Stimulated activated CD8-positive, alpha-beta memory T cell treated with anti-CD3 and anti-CD28 coated beads, Interleukin-7, amount 100 ng/mL, for 1 hour (primary cell): Measurements from ENCODE around the gene COL27A1.
A peak's percentile ranks its signal among the peaks of the same experiment; 100 is the strongest.

Experiments used
- DNase-seq, 2 donors: peaks; one replicate each; pipeline ENCODE4 v3.0.0-alpha.2; 2020; ENCODE audit warnings: low read depth in 2 of 2

The COL27A1 gene

DNA sequence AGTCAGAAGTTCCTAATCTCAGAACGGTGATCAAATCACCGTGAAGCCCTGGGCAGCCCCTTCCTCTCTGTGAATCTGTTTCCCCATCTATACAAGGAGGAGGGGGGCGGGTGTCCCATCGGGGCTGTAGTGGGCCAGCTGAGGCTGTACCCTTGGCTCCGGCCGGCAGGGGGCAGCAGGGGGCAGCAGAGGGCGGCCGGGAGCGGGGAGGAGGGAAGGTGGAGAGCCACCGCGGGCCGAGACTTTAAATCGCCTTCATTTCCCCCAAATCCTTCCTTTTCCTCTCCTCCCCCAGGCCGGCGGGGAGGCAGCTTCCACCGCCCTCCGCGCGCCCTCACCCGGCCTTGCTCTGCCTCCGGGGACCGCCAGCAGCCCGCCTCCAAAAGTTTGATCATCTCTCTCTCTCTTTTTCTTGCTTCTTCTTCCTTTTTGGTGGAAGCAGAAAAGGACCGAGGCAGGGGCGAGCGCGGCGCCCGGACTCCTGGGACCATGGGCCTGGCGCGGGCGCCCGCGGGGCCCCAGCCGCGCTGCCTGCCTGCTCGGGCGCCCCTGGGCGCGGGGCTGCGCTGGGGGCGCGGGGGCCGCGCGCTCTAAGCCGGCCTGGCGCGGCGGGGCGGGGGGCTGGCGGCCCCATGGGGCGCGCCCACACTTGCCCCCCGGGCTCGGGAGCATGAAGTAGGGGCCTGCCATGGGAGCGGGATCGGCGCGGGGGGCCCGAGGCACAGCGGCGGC lies at the start of gene COL27A1:
COL27A1 (plus strand) TSS at position 275 of the 732 bp plus-strand sequence; CDS start at position 689, 414 bp downstream.
- peak; percentile 24 to 68 for DNase-seq

DNA sequence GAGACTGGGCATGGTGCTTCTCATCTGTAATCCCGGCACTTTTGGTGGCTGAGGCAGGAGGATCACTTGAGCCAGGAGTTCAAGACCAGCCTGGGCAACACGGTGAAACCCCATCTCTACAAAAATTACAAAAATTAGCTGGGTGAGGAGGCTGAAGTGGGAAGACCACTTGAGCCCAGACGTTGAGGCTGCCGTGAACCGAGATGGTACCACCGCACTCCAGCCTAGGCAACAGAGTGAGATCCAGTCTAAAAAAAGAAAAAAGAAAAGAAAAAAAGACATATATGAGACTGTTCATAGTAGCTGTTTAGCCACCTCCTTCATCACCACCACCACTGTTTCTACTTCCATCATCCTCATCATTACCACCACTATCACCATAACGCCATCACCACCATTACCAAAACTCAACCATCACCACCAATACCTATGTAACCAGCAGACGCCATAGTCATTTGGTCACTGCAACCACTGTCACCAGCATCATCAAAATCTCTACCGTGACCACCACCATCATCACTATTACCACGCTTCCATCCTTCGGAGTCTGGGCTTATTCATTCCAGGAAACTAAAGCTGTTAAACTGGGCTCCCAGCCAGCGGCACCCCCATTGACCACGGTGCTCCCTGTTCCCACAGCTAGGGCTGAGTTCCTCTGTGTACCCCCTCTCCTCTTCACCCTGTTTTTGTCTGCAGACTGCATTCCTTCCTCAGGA lies 47.9 kb upstream of the COL27A1 start:
- DNase-seq = no peak

DNA sequence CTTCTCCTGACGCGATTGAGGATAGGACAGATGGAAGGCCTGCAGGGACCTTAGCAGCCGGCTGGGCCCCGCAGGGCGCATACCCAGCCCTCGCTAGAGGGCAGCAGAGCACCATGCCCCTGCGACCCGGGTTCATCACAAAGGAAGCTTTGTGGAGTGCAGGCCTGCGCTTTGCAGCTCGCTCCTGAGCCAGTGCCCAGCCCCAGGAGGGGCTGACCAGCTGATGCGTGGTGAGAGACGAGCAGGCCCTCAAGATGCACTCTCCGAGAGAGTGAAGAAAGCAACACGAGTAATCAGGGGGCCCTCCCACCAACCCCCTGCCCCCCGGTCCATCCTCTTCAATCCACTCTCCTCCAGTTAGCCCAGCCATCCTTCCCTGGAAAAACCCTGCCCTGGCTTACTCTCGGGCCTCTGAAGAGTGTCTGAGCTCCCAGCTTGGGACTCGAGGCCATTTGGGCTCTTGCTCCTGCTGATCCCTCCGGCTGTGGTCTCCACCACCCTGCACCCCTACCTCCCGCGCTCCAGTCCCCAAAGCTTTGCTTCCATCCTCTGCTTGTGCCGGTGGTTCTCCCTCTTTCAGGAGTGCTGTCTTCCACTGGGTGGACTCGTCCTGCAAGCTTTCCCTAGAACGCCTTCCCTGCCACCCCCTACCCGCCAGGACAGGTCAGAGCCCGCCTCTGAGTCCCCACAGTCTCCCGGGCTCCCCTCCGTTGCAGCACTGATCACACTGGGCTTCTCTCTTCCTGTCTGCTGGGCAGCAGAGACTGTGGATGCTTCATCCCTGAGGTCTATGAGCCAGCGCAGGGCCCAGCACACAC lies 47.1 kb upstream of the COL27A1 start:
- DNase-seq = peak; percentile 2 to 7

DNA sequence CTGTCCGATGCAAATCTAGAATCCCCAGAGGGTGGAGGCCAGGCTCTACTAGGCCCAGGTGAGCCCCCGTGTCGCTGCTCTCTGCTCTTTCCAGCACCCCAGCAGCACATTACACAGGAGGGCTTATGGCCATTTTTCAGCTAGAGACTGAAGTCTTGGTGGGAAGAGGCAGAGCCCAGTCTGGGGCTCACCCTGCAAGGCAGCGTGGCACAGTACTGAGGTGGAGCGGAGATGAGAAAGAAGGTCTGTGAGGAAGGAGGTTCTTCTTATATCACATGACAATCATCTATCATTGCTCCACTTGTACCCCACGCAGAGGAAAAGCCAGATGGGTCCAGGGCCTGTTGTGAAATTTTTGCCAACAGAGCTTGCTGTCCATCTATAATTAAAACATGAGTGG lies 46.2 kb upstream of the COL27A1 start:
- DNase-seq = no peak

DNA sequence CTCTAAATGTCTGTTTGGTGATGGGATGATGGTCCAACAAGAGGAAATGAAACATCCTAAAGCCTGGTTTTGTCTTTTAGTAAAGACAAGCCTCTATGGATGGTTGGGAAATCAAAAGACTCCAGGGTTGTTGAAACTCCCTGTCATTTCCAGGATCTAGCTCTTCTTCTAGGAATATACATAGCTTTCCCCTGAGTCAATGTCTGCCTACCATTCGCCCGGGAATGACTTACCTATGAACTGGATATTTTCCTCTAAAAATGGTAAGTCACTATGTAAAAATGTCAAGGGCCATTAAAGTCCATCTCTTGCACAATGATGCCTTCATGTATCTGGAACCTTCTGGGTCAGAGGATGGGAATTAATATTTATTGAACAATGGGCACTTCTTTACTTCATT lies 45.2 kb upstream of the COL27A1 start:
- no peak for DNase-seq

DNA sequence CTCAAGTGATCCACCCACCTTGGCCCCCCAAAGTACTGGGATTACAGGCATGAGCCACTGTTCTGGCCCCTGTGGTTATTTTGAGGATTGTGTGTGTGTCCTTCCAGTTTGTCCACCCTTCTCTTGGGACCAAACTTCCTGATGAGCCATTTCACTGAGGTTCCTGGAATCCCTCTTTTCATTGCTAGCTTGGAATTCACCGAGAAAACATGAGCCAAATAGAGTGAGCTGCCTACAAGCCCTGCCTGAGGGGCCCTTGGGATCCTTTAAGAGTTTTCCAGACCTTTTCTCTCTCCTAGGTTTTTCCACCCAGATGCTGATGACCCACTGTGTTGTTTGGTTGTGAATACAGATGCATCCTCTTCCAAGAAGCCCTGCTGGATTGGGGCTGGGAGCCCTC lies 43.0 kb upstream of the COL27A1 start:
- no peak for DNase-seq

DNA sequence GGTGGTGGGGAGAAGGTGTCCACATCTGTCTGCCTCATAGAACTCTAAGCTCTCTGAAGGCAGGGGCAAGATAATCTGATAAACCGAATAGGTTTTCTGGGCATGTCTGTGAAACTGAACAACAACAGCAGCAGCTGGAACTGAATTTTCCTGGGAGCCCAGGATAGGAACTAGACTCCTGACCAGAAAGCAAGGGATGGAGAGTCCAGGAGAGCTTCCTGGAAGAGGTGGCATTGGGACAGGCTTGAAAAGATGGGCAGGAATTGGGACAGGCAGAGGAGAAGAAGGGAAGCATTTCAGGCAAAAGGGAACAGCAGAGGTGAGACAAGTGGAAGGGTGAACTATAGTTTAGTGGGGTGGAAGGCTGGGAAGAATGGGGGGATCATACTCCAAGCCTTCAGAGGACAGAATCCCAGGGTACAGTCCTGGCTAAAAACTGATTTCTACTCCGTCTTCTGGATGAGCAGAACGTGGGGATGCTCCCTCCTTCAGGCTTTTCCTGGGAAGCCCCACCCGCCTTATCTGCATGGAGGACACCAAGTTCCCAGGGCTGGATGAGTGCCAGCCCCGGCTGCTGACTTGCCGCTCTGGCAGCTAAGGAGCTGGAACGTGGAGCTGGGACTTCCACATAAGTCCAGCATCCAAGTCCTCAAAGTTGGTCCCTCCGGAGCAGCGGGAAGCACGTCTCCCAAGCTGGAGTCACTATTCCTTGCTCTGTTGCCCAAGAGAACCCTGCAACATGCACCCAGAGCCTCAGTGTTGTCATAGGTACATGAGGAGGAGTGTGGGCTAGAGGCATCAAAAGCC lies 42.4 kb upstream of the COL27A1 start:
- DNase-seq = no peak

DNA sequence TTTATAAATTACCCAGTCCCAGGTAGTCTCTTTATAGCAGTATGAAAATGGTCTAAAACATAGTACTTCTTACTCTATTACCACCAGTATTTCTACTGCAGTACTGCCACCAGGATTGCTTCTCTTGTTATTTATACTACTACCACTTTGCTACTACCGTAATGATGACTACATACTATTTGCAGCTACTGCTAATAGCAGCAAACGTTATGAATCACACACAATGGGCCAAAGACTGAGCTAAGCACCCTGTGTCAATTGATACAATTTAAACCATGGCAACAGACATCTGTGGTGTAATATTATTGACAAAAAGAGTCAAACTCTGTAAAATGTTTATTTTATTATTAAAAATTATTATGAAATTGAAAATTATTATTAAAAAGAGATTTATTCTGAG lies 41.0 kb upstream of the COL27A1 start:
- DNase-seq = no peak

DNA sequence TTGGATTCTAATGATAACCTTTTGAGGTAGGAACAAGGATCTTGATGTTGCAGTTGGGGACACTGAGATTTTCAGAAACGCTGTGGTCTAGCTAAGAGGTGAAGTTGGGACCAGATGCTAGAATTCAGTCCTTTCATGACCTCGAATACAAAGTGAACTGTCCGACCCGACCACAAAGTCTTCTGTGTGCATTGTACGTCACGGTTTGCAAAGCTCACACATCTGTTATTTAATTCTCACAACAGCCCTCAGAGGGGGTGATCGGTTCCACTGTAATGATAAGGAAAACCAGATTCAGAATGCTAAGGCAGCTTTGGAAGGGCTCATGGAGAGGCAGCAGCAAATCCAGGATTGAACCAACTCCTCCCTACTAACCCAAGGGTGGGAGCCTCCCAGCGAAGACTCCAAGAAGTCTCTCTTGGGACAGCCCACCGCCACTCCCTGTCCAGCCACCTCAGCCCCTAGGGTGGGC lies 39.6 kb upstream of the COL27A1 start:
- no peak for DNase-seq

DNA sequence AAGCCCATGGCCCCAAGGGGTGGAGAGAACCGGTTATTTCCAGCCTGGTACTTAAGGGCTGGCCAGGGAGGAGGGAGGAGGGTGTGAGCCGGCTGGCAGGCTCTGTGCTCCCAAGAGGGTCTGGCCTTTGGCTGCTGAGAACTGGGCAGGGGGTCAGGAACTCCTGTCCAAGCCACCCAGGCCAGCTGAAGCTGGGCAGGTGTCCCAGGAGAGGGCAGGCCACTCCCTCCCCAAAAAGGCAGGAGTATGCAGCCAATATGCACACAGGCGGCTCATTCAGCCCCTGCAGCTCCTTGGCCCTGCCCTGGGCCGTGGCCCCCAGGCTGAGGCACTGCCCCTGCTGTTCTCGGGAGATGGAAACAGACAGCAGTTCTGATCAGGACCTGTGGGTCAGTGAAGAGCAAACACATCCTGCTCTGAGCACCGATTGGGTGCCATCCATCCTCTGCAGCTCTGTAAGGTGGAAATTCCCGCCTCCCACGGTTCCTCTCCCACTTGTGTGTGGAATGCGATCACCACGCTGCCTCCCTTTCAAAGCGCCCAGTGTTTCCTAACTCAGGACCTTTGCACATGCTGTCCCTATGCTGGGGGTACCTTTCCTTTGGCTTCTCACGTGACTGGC lies 39.1 kb upstream of the COL27A1 start:
- no peak for DNase-seq

DNA sequence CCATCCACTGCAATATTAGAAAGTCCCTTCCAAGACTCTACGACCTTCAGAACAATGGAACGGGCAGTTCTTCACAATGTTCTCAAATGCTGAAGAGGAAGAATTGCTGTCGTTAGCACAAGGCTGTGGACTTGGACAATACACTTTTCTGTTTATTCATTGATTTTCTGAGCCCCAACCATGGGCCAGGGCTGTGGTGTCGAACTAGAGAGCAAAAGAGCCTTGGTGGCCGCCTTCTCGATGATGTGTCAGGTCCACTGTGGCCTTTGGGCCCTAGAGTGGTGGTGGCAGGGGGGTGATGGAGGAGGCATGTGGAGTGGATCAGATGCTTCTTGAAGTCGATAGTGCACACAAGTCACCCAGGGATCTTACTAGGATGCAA lies 37.7 kb upstream of the COL27A1 start:
- DNase-seq = no peak

DNA sequence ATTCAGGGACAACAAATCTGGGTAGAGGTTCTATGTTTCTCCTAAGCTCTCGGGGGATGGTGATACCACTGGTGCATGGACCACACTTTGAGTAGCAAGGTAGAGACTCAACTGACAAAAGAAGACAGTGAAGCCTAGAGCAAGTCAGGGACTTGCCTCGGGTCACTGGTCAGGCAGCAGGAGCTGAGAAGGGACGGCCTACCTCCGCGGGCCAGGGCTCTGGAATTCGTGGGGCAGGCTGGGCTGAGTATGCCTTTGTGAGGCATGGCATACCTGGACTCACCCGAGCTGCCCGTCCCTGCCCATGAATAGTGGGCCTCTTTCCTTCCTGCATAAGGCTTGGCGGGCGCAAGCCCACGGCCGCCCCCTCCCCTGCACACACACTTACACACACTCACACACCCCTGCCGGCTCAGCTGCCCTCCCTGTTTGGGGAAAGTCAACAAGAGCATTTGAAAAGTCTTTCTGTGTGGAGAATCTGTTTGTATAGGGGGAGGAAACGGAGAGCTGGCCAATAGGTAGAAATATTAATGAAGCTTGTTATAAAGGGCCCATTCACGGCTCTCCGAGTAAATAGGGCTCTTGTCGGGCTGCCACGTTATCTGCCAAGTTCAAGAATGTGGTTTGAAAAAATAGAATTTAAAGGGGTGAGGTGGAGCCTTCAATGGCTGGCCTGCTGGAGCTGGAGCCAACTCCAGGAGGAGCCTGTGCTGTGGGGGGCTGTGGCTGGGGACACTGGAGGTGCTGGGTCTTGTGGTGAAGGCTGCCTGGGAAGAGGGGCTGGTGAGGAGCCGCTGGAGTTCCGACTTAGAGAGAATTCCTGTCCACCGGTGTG lies 37.1 kb upstream of the COL27A1 start:
- DNase-seq = no peak

DNA sequence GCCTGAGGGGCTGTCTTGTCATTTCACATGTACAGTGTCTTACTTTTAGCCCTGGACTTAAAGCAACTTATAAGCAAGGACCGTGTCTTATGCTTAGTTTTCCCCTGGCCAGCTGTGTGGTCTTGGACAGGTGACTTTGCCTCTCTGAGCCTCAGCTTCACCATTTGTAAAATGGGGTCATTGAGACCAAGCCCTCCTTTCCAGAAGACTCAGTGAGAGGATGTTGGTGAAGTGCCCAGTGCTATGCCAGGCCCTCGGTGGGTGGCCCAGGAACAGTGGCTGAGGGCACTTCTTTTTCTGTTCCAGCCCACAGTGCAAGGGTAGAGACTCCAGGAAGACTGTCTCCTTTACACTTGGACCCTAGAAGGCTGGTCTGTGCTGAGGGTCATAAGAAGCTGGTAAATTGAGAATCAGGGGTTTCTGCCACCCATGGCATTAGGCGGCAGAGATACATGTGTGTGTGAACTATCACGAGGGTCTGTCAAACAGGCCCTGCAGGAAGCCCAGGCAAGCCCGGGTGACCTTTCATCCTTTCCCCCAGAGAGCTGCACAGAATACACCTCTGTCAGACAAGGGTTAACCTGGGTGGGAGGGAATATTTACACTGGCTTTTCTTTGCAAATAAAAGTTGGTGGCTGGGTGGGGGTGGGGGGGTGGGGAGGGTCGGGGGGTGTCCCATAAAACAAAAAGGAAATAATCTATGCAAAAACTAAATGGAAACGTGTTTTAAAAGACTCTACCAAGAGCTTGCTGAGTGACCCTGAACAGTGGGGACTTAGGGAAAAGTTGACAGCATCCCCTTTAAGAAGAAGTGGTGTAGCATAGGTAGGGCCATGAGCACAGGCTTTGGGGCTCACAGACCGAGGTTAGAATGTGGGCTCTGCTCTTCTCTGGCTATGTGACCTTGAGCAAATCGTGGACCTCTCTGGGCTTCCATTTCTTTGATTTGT lies 35.8 kb upstream of the COL27A1 start:
- DNase-seq = no peak

DNA sequence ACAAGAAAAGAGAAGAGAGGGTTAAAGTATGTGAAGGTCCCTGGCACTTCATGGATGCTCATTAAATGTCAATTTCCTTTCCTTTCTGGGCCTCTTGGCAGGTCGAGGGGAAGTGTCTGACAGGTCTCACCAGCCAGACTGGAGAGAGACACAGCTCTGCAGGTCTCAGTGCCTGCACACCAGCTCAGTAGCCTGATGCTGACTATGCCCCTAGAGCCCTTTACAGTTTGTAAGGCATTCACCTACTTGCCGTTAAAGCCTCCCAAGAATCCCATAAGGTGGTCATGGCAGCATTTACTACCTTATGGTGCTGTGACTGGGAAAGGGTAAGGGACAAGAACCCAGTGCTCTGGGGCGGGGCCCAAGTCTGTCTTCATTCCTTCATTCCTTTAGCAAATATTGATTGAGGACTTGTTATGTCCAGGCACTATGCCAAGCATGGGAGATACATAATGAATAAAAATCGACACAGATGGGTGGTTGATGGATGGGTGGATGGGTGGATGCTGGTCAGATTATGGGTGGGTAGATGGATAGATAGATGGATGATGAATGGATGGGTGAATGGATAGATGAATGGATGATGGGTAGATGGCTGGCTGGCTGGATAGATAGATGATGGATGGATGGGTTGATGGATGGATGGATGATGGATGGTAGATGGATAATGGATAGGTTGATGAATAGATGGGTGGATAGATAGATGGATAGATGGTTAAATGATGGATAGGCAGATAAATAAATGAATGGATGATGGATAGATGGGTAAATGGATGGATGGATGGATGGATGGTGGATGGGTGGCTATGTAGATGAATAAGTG lies 34.9 kb upstream of the COL27A1 start:
- DNase-seq = no peak

DNA sequence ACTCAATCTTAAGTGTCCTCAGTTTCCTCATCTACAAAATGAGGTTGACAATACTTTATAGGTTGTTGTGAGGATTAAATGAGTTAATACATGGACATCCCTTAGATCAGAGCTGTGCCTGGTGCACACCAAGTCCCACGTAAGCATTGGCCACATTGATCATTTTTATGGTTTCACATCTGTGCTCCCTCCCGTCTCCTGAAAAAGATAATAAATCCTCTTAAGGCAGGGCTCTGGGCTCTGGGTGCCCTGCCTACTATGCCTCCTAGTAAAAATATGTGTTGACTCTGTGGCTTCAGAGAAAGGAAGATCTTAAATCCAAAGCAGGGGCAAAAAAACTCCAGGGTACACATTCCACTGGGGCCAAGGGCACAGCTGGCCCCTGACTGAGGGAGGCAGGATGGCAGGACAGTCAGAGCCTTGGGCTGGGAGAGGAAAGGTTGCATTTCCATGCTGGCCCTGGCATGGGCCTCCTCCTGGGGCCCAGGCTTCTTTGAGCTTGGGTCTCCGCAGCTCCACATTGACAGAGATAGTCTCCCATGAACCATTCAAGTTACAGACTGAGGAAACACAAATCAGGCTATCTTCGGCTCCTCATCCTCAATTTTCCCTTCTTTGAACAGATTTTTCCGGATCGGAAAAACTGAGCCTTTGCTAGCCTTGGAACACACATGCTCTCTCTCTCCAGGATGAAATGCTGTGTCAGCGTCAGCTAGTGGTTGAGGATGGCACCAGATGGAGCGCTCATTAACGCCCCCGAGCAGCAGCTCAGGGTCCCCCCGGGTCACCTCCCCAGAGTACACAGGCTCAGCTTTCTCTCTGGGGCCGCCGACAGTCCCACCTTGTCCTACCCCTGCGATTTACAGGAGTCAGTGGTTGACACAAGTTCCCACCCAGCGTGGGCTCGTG lies 33.9 kb upstream of the COL27A1 start:
- no peak for DNase-seq

DNA sequence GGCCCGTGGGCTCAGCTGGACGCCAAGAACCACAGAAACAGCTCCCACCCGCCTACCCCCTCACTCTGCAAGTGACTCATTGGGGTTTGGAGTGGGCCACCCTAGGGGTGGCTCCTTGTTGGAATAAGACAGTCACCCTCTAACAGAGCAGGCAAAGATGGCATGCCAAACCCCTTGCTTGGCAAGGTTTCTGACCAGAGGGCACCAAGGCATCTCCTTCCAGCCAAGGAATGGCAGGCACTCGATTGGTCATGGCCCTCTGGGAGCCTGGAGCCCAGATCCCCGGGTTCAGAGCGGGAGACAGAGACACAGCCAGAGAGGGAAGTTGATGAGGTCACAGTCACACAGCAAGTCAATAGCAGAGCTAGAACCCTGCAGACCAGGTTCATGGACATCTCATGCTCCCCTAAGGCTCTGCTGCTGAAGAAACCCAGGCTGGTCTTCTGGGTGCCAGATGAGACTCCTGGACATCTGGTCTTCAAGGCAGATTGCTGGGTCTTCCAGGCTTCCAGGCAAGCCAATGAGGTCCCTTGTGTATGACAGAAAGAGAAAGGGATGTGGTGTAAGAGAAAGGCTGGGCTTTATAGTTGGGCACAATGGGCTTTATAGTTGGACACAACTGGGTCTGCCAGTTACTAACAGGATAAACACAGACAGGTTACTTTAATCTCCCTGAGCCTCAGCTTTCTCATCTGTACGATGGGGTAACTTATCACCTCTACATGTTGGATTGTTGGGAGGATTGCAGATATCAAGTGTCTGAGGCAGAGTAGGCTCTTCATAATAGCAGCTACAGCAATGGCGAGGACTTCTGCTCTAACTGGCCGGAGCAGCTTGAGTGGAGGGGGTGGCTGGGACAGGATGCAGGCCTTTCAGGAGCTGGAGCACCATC lies 33.0 kb upstream of the COL27A1 start:
- DNase-seq = no peak
